Prostate gland (tissue), 2 donors: Measurements from ENCODE around the gene FANK1. TPM values are rescaled to one million over a fixed set of nuclear protein-coding genes. Genes with fewer than 3 reads are reported as not detected.

Source experiments
- DNase-seq: peaks from one replicate; pipeline ENCODE4 v3.0.0-alpha.2; 2019; ENCODE audit warnings: low spot score
- H3K27ac ChIP-seq, 2 donors: fragments of 200-600 bp; sonication (generic); 2 replicates each; pipeline ENCODE4 v1.5.1; 2017 to 2019
- H3K27me3 ChIP-seq: fragments of 200-600 bp; sonication (generic); replicated peaks from 2 replicates; pipeline ENCODE4 v1.5.1; 2019; ENCODE audit not compliant: insufficient read depth
- H3K36me3 ChIP-seq, 2 donors: fragments of 200-600 bp; sonication (generic); 1 replicate in 1 of 2; 2 replicates in 1 of 2; pipeline versions ENCODE4 v1.5.1 to v1.8.1; 2017 to 2019
- H3K4me1 ChIP-seq: fragments of 200-600 bp; sonication (generic); replicated peaks from 2 replicates; pipeline ENCODE4 v1.5.1; 2019
- H3K4me3 ChIP-seq, 2 donors: fragments of 200-600 bp; sonication (generic); 2 replicates each; pipeline ENCODE4 v1.5.1; 2017 to 2019
- H3K9me3 ChIP-seq: fragments of 200-600 bp; sonication (generic); 2 replicates; pipeline ENCODE4 v1.5.1; 2017
- POLR2A ChIP-seq: fragments of 450-650 bp; IDR thresholded peaks from one replicate; pipeline ENCODE4 v1.6.1; 2016; ENCODE audit warnings: antibody characterized with exemption, mild to moderate bottlenecking
- POLR2AphosphoS5 ChIP-seq: sonication (generic); formaldehyde crosslinking; IDR thresholded peaks from one replicate; pipeline ENCODE4 v1.6.1; 2017; ENCODE audit warnings: antibody characterized with exemption
- WGBS: methylation state at CpG from one replicate; pipeline ENCODE4 v1.1.5; 2018; 5-methylcytosine and 5-hydroxymethylcytosine counted together
- intact Hi-C: fragments of 100-400 bp; cut with DNase I; formaldehyde crosslinking; loops from one replicate; pipeline ENCODE4 v1.14.2; 2022
- total RNA-seq, 2 donors: library from RNA; depleted of rRNA; stranded (reverse); fragments of >200 nt; gene quantifications; one replicate each; pipeline ENCODE4 v1.1.0, GENCODE V29; 2016
- TF ChIP-seq, protein P1 (sequence below), 4 experiments: fragments of 200-600 bp in 2 of 4; fragments of 450-650 bp in 2 of 4; sonication (generic) in 2 of 4; IDR thresholded peaks; 1 replicate in 3 of 4; 2 replicates in 1 of 4; pipeline ENCODE4 v1.5.1; 2016 to 2019; ENCODE audit warnings: antibody characterized with exemption in 4 of 4, mild to moderate bottlenecking in 2 of 4, moderate library complexity in 2 of 4

The FANK1 gene
- total RNA-seq, 2 donors from 2014 or later: 2.6 to 7.9 TPM

DNA sequence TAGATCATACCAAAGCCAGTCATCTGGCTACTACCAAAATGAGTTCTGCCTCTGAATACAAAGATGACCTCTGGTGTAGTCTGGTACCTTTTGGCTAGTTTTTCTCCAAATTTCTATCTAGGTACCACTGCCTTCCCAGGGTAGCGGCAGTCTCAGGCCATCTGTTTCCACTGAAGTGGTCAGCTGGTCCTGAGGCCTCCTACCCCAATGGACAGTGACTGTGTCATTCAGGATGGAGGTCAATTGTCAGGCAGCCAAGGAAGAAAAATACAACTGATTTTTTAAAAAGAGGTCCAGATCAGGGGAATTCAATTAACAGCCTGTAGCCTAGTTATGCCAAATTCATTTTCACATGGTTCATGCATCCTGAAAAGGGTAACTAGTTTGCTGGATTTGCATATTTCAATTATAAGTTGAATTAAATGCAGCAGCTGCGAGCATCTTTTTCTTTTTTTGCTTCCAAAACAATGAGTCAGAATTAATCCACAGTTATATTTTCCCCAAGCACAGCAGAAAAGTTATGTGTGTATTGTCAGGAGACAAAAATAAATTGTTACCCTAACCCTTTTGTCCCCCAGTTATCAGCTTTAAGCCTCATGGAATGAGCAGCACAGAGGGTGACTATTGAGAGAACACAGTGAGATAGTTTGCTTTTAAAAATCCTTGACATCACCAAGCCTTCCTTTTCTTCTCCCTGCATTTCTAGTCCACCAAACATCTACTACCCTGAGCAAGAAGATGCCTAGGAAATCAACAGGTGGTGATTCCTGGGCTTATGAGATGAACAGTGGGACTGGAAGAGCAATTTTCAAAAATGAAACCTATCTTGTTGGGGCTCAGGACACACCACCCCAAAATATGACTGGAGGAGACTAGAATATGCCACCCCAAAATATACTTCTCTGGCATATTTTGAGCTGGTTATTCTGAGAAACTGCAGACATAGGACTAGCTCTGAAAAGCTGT is 45.3 kb upstream of the FANK1 start:
- Histone ChIP-seq H3K4me1 (no peaks in the 10 kb centered on the region), H3K4me3 (no peak overlapping the region), H3K36me3 (no peaks in the 10 kb centered on the region), H3K27ac (no peak overlapping the region), H3K9me3 (no peaks in the 10 kb centered on the region), H3K27me3 (no peaks in the 10 kb centered on the region)
- intact Hi-C loops: no loop called here
- DNase-seq: no peak
- TF ChIP-seq, protein P1, sequence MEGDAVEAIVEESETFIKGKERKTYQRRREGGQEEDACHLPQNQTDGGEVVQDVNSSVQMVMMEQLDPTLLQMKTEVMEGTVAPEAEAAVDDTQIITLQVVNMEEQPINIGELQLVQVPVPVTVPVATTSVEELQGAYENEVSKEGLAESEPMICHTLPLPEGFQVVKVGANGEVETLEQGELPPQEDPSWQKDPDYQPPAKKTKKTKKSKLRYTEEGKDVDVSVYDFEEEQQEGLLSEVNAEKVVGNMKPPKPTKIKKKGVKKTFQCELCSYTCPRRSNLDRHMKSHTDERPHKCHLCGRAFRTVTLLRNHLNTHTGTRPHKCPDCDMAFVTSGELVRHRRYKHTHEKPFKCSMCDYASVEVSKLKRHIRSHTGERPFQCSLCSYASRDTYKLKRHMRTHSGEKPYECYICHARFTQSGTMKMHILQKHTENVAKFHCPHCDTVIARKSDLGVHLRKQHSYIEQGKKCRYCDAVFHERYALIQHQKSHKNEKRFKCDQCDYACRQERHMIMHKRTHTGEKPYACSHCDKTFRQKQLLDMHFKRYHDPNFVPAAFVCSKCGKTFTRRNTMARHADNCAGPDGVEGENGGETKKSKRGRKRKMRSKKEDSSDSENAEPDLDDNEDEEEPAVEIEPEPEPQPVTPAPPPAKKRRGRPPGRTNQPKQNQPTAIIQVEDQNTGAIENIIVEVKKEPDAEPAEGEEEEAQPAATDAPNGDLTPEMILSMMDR (IDR thresholded peaks at IDR 0.05): no peak
- no peak for TF ChIP-seq POLR2AphosphoS5
- no peak for TF ChIP-seq POLR2A
- WGBS: 92% methylated on average over 2 of the region's 2 CpGs

DNA sequence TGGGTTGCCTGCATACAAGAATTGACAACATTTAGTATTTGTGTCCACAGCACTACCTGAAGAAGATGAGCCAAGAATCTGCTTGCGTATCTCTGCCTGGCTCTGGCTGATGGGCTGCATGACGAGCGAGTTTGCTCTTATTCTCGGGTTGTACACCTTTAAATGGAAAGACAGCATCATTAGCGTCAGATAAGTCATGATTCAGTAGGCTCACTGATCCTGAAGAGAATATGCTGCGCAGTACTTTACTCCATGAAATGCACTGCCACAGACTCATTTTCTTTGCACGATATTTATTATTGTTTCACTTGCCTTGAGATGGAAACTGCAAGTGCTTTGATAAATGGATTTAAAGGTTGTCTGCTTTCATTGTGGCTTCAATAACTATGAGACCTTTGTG is 43.9 kb upstream of the FANK1 start:
- Histone ChIP-seq H3K9me3 (no peaks in the 10 kb centered on the region), H3K27me3 (no peaks in the 10 kb centered on the region), H3K4me1 (no peaks in the 10 kb centered on the region), H3K27ac (no peak overlapping the region), H3K36me3 (no peaks in the 10 kb centered on the region), H3K4me3 (no peak overlapping the region)
- no peak for TF ChIP-seq POLR2A
- intact Hi-C loops: no loop called here
- WGBS: 93% methylated on average over 7 of the region's 7 CpGs
- no peak for DNase-seq

- Histone ChIP-seq H3K27ac (no peak overlapping the region), H3K36me3 (no peaks in the 10 kb centered on the region)
- DNase-seq: no peak
These were observed 39.1 kb upstream of the FANK1 start for GRCh38 chr10:125857185-125857760.

GRCh38 chr10:125859128-125859817 is 37.1 kb upstream of the FANK1 start:
- H3K27me3 ChIP-seq: no peaks in the 10 kb centered on the region
- no peak overlapping the region for H3K27ac ChIP-seq
- no peak for DNase-seq
- intact Hi-C loops: no loop called here
- H3K4me1 ChIP-seq: no peaks in the 10 kb centered on the region
- no peak for TF ChIP-seq POLR2AphosphoS5
- TF ChIP-seq, protein P1 (IDR thresholded peaks at IDR 0.05): no peak
- no peak for TF ChIP-seq POLR2A
- no peaks in the 10 kb centered on the region for H3K9me3 ChIP-seq
- H3K36me3 ChIP-seq: no peaks in the 10 kb centered on the region
- WGBS: 78% methylated on average over 4 of the region's 4 CpGs
- no peak overlapping the region for H3K4me3 ChIP-seq

More at GRCh38 chr10:125857185-125857760, 39.1 kb upstream of the FANK1 start:
- intact Hi-C loops: no loop called here
- H3K27me3 ChIP-seq: no peaks in the 10 kb centered on the region
- no peak overlapping the region for H3K4me3 ChIP-seq
- TF ChIP-seq, protein P1 (IDR thresholded peaks at IDR 0.05): no peak
- TF ChIP-seq POLR2A (no peak), POLR2AphosphoS5 (no peak)
- 80% methylated on average over 2 of the region's 2 CpGs for WGBS
- no peaks in the 10 kb centered on the region for H3K9me3 ChIP-seq
- H3K4me1 ChIP-seq: no peaks in the 10 kb centered on the region

GRCh38 chr10:125865120-125865519 is 31.2 kb upstream of the FANK1 start:
- WGBS: 89% methylated on average over 3 of the region's 3 CpGs
- H3K9me3 ChIP-seq: no peaks in the 10 kb centered on the region

More at GRCh38 chr10:125865120-125865519, 31.2 kb upstream of the FANK1 start:
- no peaks in the 10 kb centered on the region for H3K27me3 ChIP-seq
- no peak overlapping the region for H3K4me3 ChIP-seq
- peaks cover 3 to 6% of the 10 kb centered on the region in 2 donors for H3K36me3 ChIP-seq
- intact Hi-C loops: no loop called here
- no peak overlapping the region for H3K27ac ChIP-seq
- TF ChIP-seq POLR2AphosphoS5 (no peak), POLR2A (no peak)
- TF ChIP-seq, protein P1 (IDR thresholded peaks at IDR 0.05): no peak
- no peaks in the 10 kb centered on the region for H3K4me1 ChIP-seq
- no peak for DNase-seq
